SK-N-SH treated with all-trans-retinoic acid at 6 μM for 48 hours (cell line): ENCODE data around the gene TMIE.

Experiments used
- PATZ1 ChIP-seq: fragments of 250-450 bp; sonication (Bioruptor Pico); IDR thresholded peaks from 2 replicates; pipeline ENCODE4 v1.8.0; 2020; ENCODE audit warnings: mild to moderate bottlenecking, moderate library complexity, borderline replicate concordance
- TCF4 ChIP-seq: fragments of 250-450 bp; sonication (Bioruptor Pico); IDR thresholded peaks from 2 replicates; pipeline ENCODE4 v1.8.0; 2021; ENCODE audit warnings: mild to moderate bottlenecking, moderate library complexity, borderline replicate concordance
- ZFP3 ChIP-seq: fragments of 250-450 bp; sonication (Bioruptor Pico); IDR thresholded peaks from 2 replicates; pipeline ENCODE4 v1.5.0; 2020; ENCODE audit warnings: mild to moderate bottlenecking, moderate library complexity
- ZFP30 ChIP-seq: fragments of 450-650 bp; formaldehyde crosslinking; IDR thresholded peaks from 2 replicates; pipeline ENCODE4 v1.5.0; 2022; ENCODE audit warnings: mild to moderate bottlenecking, moderate library complexity

GRCh38 chr3:46680298-46680826 lies 20.8 kb upstream of the TMIE start:
- TF ChIP-seq ZFP30 (CRISPR knock-in tag) (no peak), PATZ1 (CRISPR knock-in tag) (no peak), TCF4 (CRISPR knock-in tag) (no peak), ZFP3 (CRISPR knock-in tag) (no peak)
